ENCODE measurements around the gene SHROOM3. TPM values are rescaled to one million over a fixed set of nuclear protein-coding genes. Genes with fewer than 3 reads are reported as not detected.

Gene SHROOM3
- total and polyA plus RNA-seq, 4 donors = 14.4 to 75.1 (median 47.3) TPM

GRCh38 chr4:76691807-76692582 is 257.0 kb downstream of the SHROOM3 start:
- H3K4me3 ChIP-seq = no peak overlapping the region
- H3K9ac ChIP-seq (ENCODE audit: insufficient read depth in 1 of 2, low read length in 2 of 2) = no peak overlapping the region
- whole genome bisulfite sequencing, 2 donors = 68% methylated on average over 5 of the region's 5 CpGs

GRCh38 chr4:76692761-76693160 is 257.7 kb downstream of the SHROOM3 start:
- Histone ChIP-seq H3K9me3 (ENCODE audit: control insufficient read depth in 4 of 4, insufficient read depth in 3 of 4, low read length in 3 of 4) (no peaks in the 10 kb centered on the region), H3K4me3 (no peak overlapping the region), H3K4me1 (ENCODE audit: control insufficient read depth in 5 of 5, insufficient read depth in 5 of 5, low read length in 5 of 5) (peaks cover 0 to 24% (median 5%) of the 10 kb centered on the region in 5 donors), H3K36me3 (ENCODE audit: control insufficient read depth in 4 of 4, insufficient read depth in 4 of 4, low read length in 4 of 4) (no peaks in the 10 kb centered on the region), H3K27ac (ENCODE audit: low read depth in 1 of 2, low read length in 1 of 2) (no peak overlapping the region), H3K27me3 (ENCODE audit: control insufficient read depth in 3 of 3, insufficient read depth in 3 of 3, low read length in 2 of 3) (peaks cover 0 to 13% (median 6%) of the 10 kb centered on the region in 3 donors), H3K9ac (ENCODE audit: insufficient read depth in 1 of 2, low read length in 2 of 2) (no peak overlapping the region)
- 89% methylated on average over 2 of the region's 2 CpGs for WGBS, 2 donors
- DNase-seq (no peak), ATAC-seq (ENCODE audit: insufficient read depth, low FRiP score) (no peak)
- no peak for TF ChIP-seq CTCF (IDR thresholded peaks at IDR 0.05; ENCODE audit: control extremely low read depth, extremely low read depth)

More at GRCh38 chr4:76691807-76692582, 257.0 kb downstream of the SHROOM3 start:
- Histone ChIP-seq H3K4me1 (ENCODE audit: control insufficient read depth in 5 of 5, insufficient read depth in 5 of 5, low read length in 5 of 5) (peaks cover 0 to 24% (median 6%) of the 10 kb centered on the region in 5 donors), H3K36me3 (ENCODE audit: control insufficient read depth in 4 of 4, insufficient read depth in 4 of 4, low read length in 4 of 4) (no peaks in the 10 kb centered on the region), H3K27ac (ENCODE audit: low read depth in 1 of 2, low read length in 1 of 2) (peak overlapping the region in 1 of 2 donors; percentile 7), H3K27me3 (ENCODE audit: control insufficient read depth in 3 of 3, insufficient read depth in 3 of 3, low read length in 2 of 3) (peaks cover 0 to 19% (median 10%) of the 10 kb centered on the region in 3 donors), H3K9me3 (ENCODE audit: control insufficient read depth in 4 of 4, insufficient read depth in 3 of 4, low read length in 3 of 4) (no peaks in the 10 kb centered on the region)
- DNase-seq (no peak), ATAC-seq (ENCODE audit: insufficient read depth, low FRiP score) (no peak)
- TF ChIP-seq CTCF (IDR thresholded peaks at IDR 0.05; ENCODE audit: control extremely low read depth, extremely low read depth) = no peak

- Histone ChIP-seq H3K4me1 (ENCODE audit: control insufficient read depth in 5 of 5, insufficient read depth in 5 of 5, low read length in 5 of 5) (peaks cover 0 to 17% (median 2%) of the 10 kb centered on the region in 5 donors), H3K9me3 (ENCODE audit: control insufficient read depth in 4 of 4, insufficient read depth in 3 of 4, low read length in 3 of 4) (no peaks in the 10 kb centered on the region), H3K9ac (ENCODE audit: insufficient read depth in 1 of 2, low read length in 2 of 2) (no peak overlapping the region), H3K36me3 (ENCODE audit: control insufficient read depth in 4 of 4, insufficient read depth in 4 of 4, low read length in 4 of 4) (no peaks in the 10 kb centered on the region), H3K27me3 (ENCODE audit: control insufficient read depth in 3 of 3, insufficient read depth in 3 of 3, low read length in 2 of 3) (peaks cover 0 to 3% (median 0%) of the 10 kb centered on the region in 3 donors), H3K27ac (ENCODE audit: low read depth in 1 of 2, low read length in 1 of 2) (no peak overlapping the region), H3K4me3 (no peak overlapping the region)
- TF ChIP-seq CTCF (IDR thresholded peaks at IDR 0.05; ENCODE audit: control extremely low read depth, extremely low read depth) = no peak
- ATAC-seq (ENCODE audit: insufficient read depth, low FRiP score) = no peak
- 60 to 79% methylated on average over 1 of the region's 1 CpG for WGBS, 2 donors
- no peak for DNase-seq
Observed at GRCh38 chr4:76694056-76694455, 259.0 kb downstream of the SHROOM3 start.
